HepG2 (cell line): Measurements from ENCODE around the gene KLHL11. TPM values are rescaled to one million over a fixed set of nuclear protein-coding genes. Genes with fewer than 3 reads are reported as not detected.

ENCODE experiments used
- CAMTA2 ChIP-seq: sonication (generic); formaldehyde crosslinking; IDR thresholded peaks from 2 replicates; pipeline ENCODE4 v1.4.0; 2020; ENCODE audit warnings: mild to moderate bottlenecking, missing genetic modification reagents, borderline replicate concordance
- DNMT1 ChIP-seq: sonication (generic); formaldehyde crosslinking; IDR thresholded peaks from 2 replicates; pipeline ENCODE4 v1.5.1; 2020; ENCODE audit warnings: mild to moderate bottlenecking, missing genetic modification reagents
- ESRRA ChIP-seq: sonication (generic); formaldehyde crosslinking; IDR thresholded peaks from 2 replicates; pipeline ENCODE4 v1.5.1; 2020; ENCODE audit warnings: mild to moderate bottlenecking, low read depth, missing genetic modification reagents
- FOXO1 ChIP-seq: sonication (generic); formaldehyde crosslinking; IDR thresholded peaks from 2 replicates; pipeline ENCODE4 v1.4.0; 2020; ENCODE audit warnings: missing genetic modification reagents
- MTF2 ChIP-seq: sonication (generic); formaldehyde crosslinking; IDR thresholded peaks from 2 replicates; pipeline ENCODE4 v1.5.0; 2020; ENCODE audit warnings: missing genetic modification reagents, borderline replicate concordance
- NPAS2 ChIP-seq: sonication (generic); formaldehyde crosslinking; IDR thresholded peaks from 2 replicates; pipeline ENCODE4 v1.8.0; 2022; ENCODE audit warnings: mild to moderate bottlenecking, missing genetic modification reagents, borderline replicate concordance
- PAX8 ChIP-seq: sonication (generic); formaldehyde crosslinking; IDR thresholded peaks from 2 replicates; pipeline ENCODE4 v1.8.0; 2022; ENCODE audit warnings: mild to moderate bottlenecking, missing genetic modification reagents, borderline replicate concordance
- PPARG ChIP-seq: conservative IDR thresholded peaks from 2 replicates; pipeline ENCODE4 v1.6.1; 2016; ENCODE audit warnings: missing biosample characterization, missing genetic modification reagents
- SAP130 ChIP-seq: IDR thresholded peaks from 2 replicates; pipeline ENCODE4 v1.6.1; 2016; ENCODE audit warnings: low read depth
- SOX6 ChIP-seq, 2 experiments: fragments of 450-650 bp in 1 of 2; sonication (generic) in 1 of 2; formaldehyde crosslinking in 1 of 2; IDR thresholded peaks; 2 replicates each; pipeline versions ENCODE4 v1.4.0 to v1.6.1; 2017 to 2020; ENCODE audit warnings: antibody characterized with exemption in 1 of 2, mild to moderate bottlenecking in 1 of 2, missing genetic modification reagents in 1 of 2
- XRCC5 ChIP-seq: fragments of 200-400 bp; formaldehyde crosslinking; optimal IDR thresholded peaks from 2 replicates; pipeline ENCODE3; 2017; ENCODE audit warnings: mild to moderate bottlenecking, low read length
- ZNF20 ChIP-seq: sonication (generic); formaldehyde crosslinking; IDR thresholded peaks from 2 replicates; pipeline ENCODE4 v1.4.0; 2020; ENCODE audit warnings: mild to moderate bottlenecking, moderate library complexity, missing genetic modification reagents
- ZNF234 ChIP-seq: sonication (generic); formaldehyde crosslinking; conservative IDR thresholded peaks from 2 replicates; pipeline ENCODE4 v1.5.1; 2020; ENCODE audit warnings: mild to moderate bottlenecking, missing genetic modification reagents
- ZNF30 ChIP-seq: sonication (generic); formaldehyde crosslinking; IDR thresholded peaks from 2 replicates; pipeline ENCODE4 v1.5.0; 2020; ENCODE audit warnings: mild to moderate bottlenecking, missing genetic modification reagents
- ZNF430 ChIP-seq: sonication (generic); formaldehyde crosslinking; IDR thresholded peaks from 2 replicates; pipeline ENCODE4 v1.9.0; 2021; ENCODE audit warnings: mild to moderate bottlenecking, missing genetic modification reagents
- ZNF484 ChIP-seq: sonication (generic); formaldehyde crosslinking; IDR thresholded peaks from 2 replicates; pipeline ENCODE4 v1.5.1; 2020; ENCODE audit warnings: mild to moderate bottlenecking, low read depth, missing genetic modification reagents, borderline replicate concordance
- ZNF598 ChIP-seq: sonication (generic); formaldehyde crosslinking; IDR thresholded peaks from 2 replicates; pipeline ENCODE4 v1.5.1; 2020; ENCODE audit warnings: mild to moderate bottlenecking, missing genetic modification reagents, borderline replicate concordance
- polyA plus RNA-seq, 8 experiments: library from polyadenylated mRNA; depleted of rRNA in 3 of 8; stranded (reverse) in 7 of 8; unstranded in 1 of 8; fragments of >200 nt; fragmentation: Illumina TruSeq in 4 of 8; extraction: Trizol in 4 of 8; gene quantifications; 2 replicates each; pipeline versions ENCODE4 v1.2.1 to v1.2.3, GENCODE V29; 2011 to 2016; ENCODE audit warnings: low read depth in 4 of 8, missing spikeins in 1 of 8, mixed read lengths in 1 of 8; ENCODE audit not compliant: insufficient read depth in 1 of 8
- total RNA-seq, 5 experiments: library from RNA; depleted of rRNA; stranded (reverse); fragments of >200 nt; fragmentation: Illumina TruSeq; extraction: Trizol; gene quantifications; 2 replicates each; pipeline ENCODE4 v1.2.3, GENCODE V29; 2016; ENCODE audit warnings: low read depth in 1 of 5
- TF ChIP-seq, protein P1 (sequence below): sonication (generic); formaldehyde crosslinking; IDR thresholded peaks from 2 replicates; pipeline ENCODE4 v1.4.0; 2020; ENCODE audit warnings: missing genetic modification reagents
- TF ChIP-seq, protein P2 (sequence below): sonication (generic); formaldehyde crosslinking; IDR thresholded peaks from 2 replicates; pipeline ENCODE4 v1.5.0; 2020; ENCODE audit warnings: mild to moderate bottlenecking, missing genetic modification reagents, borderline replicate concordance
- TF ChIP-seq, protein P3 (sequence below): sonication (generic); formaldehyde crosslinking; conservative IDR thresholded peaks from 2 replicates; pipeline ENCODE4 v1.8.0; 2022; ENCODE audit warnings: low read depth, missing genetic modification reagents
- TF ChIP-seq, protein P4 (sequence below): sonication (generic); formaldehyde crosslinking; conservative IDR thresholded peaks from 2 replicates; pipeline ENCODE4 v1.5.0; 2020; ENCODE audit warnings: missing genetic modification reagents

KLHL11 gene
- total and polyA plus RNA-seq, 2 of the 13 experiments (the other 11 are each of a cell fraction or from before 2014, with no cell fraction given): 7.7 to 27.5 TPM

DNA sequence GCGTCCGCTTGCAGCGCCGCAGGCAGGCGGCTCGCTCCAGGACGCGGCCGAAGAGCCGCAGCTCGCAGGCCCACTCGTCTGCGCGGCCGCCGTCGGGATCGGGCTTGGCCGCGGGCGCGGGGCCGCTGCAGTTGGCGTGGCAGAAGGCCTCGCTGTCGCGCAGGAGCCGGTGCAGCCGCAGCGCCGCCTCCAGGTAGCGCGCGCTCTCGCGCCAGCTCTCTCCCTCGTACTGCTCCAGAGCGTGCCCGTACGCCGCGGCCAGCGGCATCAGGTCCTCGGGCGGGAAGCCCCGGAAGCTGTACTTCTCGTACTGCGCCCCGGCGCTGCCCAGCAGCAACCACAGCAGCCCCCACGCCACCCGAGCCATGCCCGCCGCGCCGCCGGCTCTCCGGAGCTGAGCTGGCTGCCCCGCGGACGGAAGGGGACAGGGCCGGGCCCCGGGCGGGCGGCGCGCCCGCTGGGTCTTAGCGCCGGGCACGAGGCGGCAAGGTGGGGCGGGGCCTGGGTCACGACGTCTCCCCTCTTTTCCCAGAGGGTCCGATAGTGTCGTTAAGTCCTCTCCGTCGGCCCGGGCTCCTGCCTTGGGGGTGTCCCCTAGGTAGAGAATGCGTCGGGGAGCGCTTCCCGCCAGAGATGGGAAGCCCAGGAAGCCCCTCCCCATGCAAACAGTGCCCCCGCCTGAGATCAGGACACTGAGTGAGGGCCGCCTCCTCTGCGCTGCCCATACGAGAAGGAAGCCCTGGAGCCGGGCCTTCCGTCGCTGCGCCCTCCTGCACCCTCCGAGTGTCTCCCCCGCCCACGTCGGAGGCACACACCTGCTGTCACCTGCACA is 53.5 kb downstream of the KLHL11 start, which contains the start of gene P3H4 (continued):
- TF ChIP-seq, protein P1, sequence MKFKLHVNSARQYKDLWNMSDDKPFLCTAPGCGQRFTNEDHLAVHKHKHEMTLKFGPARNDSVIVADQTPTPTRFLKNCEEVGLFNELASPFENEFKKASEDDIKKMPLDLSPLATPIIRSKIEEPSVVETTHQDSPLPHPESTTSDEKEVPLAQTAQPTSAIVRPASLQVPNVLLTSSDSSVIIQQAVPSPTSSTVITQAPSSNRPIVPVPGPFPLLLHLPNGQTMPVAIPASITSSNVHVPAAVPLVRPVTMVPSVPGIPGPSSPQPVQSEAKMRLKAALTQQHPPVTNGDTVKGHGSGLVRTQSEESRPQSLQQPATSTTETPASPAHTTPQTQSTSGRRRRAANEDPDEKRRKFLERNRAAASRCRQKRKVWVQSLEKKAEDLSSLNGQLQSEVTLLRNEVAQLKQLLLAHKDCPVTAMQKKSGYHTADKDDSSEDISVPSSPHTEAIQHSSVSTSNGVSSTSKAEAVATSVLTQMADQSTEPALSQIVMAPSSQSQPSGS (CRISPR knock-in tag): 0 out of 2 replicates have a peak, but pooled peaks have one; percentile 38
- TF ChIP-seq ESRRA (CRISPR knock-in tag) (peak; percentile 38; the same call in 1 of the 2 replicates), CAMTA2 (CRISPR knock-in tag) (peak; percentile 66), ZNF20 (CRISPR knock-in tag) (peak; percentile 38; the same call in 1 of the 2 replicates), MTF2 (CRISPR knock-in tag) (0 out of 2 replicates have a peak, but pooled peaks have one; percentile 50), DNMT1 (CRISPR knock-in tag) (0 out of 2 replicates have a peak, but pooled peaks have one; percentile 31), FOXO1 (CRISPR knock-in tag) (peak; percentile 50; the same call in 1 of the 2 replicates), PAX8 (0 out of 2 replicates have a peak, but pooled peaks have one; percentile 90), ZNF484 (peak; percentile 53; the same call in 1 of the 2 replicates), XRCC5 (peak; percentile 75), ZNF430 (CRISPR knock-in tag) (peak; percentile 78; the same call in 1 of the 2 replicates), NPAS2 (no peak), ZNF234 (0 out of 2 replicates have a peak, but pooled peaks have one; percentile 87), SAP130 (CRISPR knock-in tag) (peak; percentile 63), ZNF598 (CRISPR knock-in tag) (0 out of 2 replicates have a peak, but pooled peaks have one; percentile 38), SOX6 (IDR thresholded peaks at IDR 0.05) (no peak), SOX6 (CRISPR knock-in tag; IDR thresholded peaks at IDR 0.05) (peak; percentile 59), ZNF30 (CRISPR knock-in tag) (peak; percentile 42; the same call in 1 of the 2 replicates), PPARG (CRISPR knock-in tag) (0 out of 2 replicates have a peak, but pooled peaks have one; percentile 15)
- TF ChIP-seq, protein P2, sequence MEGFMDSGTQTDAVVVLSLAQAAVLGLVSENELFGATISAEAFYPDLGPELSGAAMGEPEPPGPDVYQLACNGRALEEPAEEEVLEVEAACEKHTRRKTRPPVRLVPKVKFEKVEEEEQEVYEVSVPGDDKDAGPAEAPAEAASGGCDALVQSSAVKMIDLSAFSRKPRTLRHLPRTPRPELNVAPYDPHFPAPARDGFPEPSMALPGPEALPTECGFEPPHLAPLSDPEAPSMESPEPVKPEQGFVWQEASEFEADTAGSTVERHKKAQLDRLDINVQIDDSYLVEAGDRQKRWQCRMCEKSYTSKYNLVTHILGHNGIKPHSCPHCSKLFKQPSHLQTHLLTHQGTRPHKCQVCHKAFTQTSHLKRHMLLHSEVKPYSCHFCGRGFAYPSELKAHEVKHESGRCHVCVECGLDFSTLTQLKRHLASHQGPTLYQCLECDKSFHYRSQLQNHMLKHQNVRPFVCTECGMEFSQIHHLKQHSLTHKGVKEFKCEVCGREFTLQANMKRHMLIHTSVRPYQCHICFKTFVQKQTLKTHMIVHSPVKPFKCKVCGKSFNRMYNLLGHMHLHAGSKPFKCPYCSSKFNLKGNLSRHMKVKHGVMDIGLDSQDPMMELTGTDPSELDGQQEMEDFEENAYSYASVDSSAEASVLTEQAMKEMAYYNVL: peak; percentile 90
- TF ChIP-seq, protein P3, sequence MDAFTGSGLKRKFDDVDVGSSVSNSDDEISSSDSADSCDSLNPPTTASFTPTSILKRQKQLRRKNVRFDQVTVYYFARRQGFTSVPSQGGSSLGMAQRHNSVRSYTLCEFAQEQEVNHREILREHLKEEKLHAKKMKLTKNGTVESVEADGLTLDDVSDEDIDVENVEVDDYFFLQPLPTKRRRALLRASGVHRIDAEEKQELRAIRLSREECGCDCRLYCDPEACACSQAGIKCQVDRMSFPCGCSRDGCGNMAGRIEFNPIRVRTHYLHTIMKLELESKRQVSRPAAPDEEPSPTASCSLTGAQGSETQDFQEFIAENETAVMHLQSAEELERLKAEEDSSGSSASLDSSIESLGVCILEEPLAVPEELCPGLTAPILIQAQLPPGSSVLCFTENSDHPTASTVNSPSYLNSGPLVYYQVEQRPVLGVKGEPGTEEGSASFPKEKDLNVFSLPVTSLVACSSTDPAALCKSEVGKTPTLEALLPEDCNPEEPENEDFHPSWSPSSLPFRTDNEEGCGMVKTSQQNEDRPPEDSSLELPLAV (CRISPR knock-in tag): no peak; the same call in 1 of the 2 replicates
- TF ChIP-seq, protein P4, sequence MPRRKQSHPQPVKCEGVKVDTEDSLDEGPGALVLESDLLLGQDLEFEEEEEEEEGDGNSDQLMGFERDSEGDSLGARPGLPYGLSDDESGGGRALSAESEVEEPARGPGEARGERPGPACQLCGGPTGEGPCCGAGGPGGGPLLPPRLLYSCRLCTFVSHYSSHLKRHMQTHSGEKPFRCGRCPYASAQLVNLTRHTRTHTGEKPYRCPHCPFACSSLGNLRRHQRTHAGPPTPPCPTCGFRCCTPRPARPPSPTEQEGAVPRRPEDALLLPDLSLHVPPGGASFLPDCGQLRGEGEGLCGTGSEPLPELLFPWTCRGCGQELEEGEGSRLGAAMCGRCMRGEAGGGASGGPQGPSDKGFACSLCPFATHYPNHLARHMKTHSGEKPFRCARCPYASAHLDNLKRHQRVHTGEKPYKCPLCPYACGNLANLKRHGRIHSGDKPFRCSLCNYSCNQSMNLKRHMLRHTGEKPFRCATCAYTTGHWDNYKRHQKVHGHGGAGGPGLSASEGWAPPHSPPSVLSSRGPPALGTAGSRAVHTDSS (CRISPR knock-in tag): 0 out of 2 replicates have a peak, but pooled peaks have one; percentile 81
